Measurements from ENCODE around the gene FCHSD2. TPM values are rescaled to one million over a fixed set of nuclear protein-coding genes. Genes with fewer than 3 reads are reported as not detected.

FCHSD2 gene
- total and polyA plus RNA-seq, 2 donors (not counting 3 experiments of a cell fraction or from before 2014, with no cell fraction given) = 20.8 to 56.9 TPM

GRCh38 chr11:73074319-73074718 is 67.8 kb downstream of the FCHSD2 start:
- Histone ChIP-seq H2AFZ (ENCODE audit: low read depth, low read length) (no peak overlapping the region), H3K4me3 (replicated peaks in 1 of 3; ENCODE audit: insufficient read depth in 1 of 3, low read depth in 1 of 3, low read length in 3 of 3) (no peak overlapping the region), H3K27ac (ENCODE audit: insufficient read depth, low read depth, low read length) (no peak overlapping the region), H3K9ac (replicated peaks; ENCODE audit: extremely low read depth, insufficient read depth, low read length) (no peak overlapping the region), H3K9me1 (replicated peaks; ENCODE audit: control insufficient read depth, extremely low read depth, insufficient read depth, low read length) (no peaks in the 10 kb centered on the region), H3K36me3 (ENCODE audit: control insufficient read depth in 2 of 2, extremely low read depth in 1 of 2, insufficient read depth in 2 of 2, low read length in 2 of 2) (no peaks in the 10 kb centered on the region), H3K27me3 (ENCODE audit: control insufficient read depth in 2 of 2, insufficient read depth in 2 of 2, low read length in 2 of 2) (no peaks in the 10 kb centered on the region), H3K4me1 (ENCODE audit: control insufficient read depth, extremely low read depth, insufficient read depth, low read length) (peaks cover 20% of the 10 kb centered on the region), H4K20me1 (replicated peaks; ENCODE audit: control insufficient read depth, extremely low read depth, insufficient read depth, low read length) (peaks cover 2% of the 10 kb centered on the region), H3K9me3 (replicated peaks; ENCODE audit: control insufficient read depth, insufficient read depth, low read length) (no peaks in the 10 kb centered on the region), H3K4me2 (ENCODE audit: insufficient read depth, low read length) (no peak overlapping the region), H3K79me2 (ENCODE audit: control insufficient read depth, insufficient read depth, low read length) (peaks cover 41% of the 10 kb centered on the region)
- no TSS peak for BruUV-seq (replicated peaks)
- ChIA-PET CTCF (no interaction called here), POLR2A (no interaction called here)
- no peak for DNase-seq (ENCODE audit: low read depth, low spot score)
- dilution Hi-C loops (cut with MboI; ENCODE audit: extremely low pct_ligation_motif_present, low sequenced_read_pairs) (no loop called here), intact Hi-C loops (cut with micrococcal nuclease) (no loop called here)
- TF ChIP-seq POLR2A (IDR thresholded peaks at IDR 0.05; ENCODE audit: low read depth, low read length) (no peak), GATA2 (IDR thresholded peaks at IDR 0.05; ENCODE audit: insufficient read depth, insufficient read length, low read depth, low read length) (no peak), POLR2AphosphoS5 (IDR thresholded peaks at IDR 0.05; ENCODE audit: insufficient read depth, low read depth, low read length) (no peak), JUN (IDR thresholded peaks at IDR 0.05; ENCODE audit: borderline replicate concordance, insufficient read depth, insufficient read length, low read depth) (no peak), CTCF (IDR thresholded peaks at IDR 0.05; ENCODE audit: extremely low read depth in 1 of 2, insufficient read depth in 1 of 2, low read depth in 1 of 2, low read length in 2 of 2) (no peak), MYC (IDR thresholded peaks at IDR 0.05; ENCODE audit: low read depth, low read length) (no peak), FOS (IDR thresholded peaks at IDR 0.05; ENCODE audit: borderline replicate concordance, insufficient read depth, low read length) (no peak), MAX (IDR thresholded peaks at IDR 0.05; ENCODE audit: insufficient read depth, insufficient read length) (no peak), EZH2 (IDR thresholded peaks at IDR 0.05; ENCODE audit: borderline replicate concordance, low read depth, low read length, severe bottlenecking) (no peak)
- FAIRE-seq = no peak

Measured in endothelial cell of umbilical vein (primary cell).